Jurkat, Clone E6-1 (cell line): Measurements from ENCODE around the gene SLMAP.

ENCODE experiments used
- DNase-seq: peaks from one replicate; pipeline ENCODE4 v3.0.0-alpha.2; 2011; ENCODE audit warnings: low read depth, low spot score
- H3K4me3 ChIP-seq: 2 replicates; pipeline ENCODE4 v1.5.1; 2011; ENCODE audit warnings: mild to moderate bottlenecking, low read length, control low read depth, moderate library complexity

Gene SLMAP

DNA sequence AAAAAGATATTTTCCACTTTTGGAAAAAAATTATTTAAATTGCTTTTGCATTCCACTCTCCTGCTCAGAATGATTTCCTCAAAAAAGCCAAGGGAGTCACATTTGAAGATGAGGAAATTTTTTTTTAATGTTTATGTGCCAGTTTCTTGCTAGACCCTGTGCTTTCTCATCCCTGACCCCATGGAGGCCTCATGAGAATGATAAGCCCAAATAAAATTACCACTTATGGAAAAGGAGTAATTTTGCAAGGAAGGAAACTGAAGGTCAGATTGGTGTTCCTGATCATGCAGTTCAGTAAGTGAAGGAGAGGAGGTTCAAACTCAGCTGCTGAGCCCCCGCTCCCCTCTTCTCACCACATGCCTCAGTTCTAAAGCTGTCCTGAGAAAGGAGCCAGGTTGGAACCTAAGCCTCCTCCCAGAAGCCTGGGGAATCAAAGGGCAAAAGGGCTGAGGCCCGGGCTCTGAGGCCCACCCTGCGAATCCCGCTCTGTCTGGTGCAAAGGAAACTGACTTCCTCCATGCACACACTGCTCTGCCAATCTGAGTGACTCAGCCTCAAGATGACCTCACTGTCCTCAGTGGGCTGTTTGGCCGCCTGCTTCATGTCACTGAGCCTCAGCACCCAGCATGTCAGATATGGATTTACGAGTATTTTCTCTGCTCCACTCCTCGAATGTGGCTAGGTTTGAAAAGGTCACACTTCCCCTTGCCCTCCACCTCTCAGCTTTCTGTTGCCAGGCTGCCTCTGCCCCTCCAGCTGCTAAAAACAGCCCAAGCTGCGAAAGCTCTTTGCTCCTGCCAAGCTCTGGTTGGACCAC, 195.2 kb downstream of the SLMAP start:
- H3K4me3 ChIP-seq, result no peak overlapping the region
- no peak for DNase-seq

DNA sequence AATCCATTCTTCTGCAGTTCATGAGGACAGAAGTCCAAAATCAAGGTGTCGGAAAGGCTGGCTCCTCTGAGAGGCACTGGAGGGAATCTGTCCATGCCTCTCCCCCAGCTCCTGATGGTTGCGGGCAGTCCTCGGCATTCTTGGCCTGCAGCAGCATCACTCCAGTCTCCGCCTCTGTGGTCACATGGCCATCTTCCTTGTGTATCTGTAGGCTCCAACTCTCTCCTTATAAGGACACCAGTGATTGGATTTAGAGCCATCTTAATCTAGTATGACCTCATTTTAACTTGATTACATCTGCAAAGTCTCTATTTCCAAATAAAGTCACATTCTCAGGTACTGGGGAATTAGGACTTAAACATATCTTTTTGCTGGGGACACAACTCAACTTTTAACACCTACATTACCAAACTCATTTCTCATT, 196.1 kb downstream of the SLMAP start:
- no peak for DNase-seq

DNA sequence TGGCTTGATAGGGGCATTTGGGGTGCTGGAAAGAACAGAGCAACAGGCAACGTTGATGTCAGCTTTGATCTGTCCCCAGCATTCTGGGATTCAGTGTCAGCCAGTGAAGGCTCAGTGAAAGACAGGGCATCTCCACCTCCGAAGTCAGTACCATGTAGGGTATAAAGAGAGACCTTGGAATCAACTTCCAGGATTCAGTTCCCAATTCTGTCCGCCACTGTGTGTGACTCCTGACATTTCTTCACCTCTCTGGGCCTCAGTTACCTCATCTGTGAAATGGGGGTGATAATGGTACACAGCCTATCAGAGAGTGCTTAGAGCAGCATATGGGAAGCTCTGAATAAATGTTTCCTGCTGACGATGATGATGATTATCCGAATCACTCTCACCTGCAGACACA, 196.5 kb downstream of the SLMAP start:
- H3K4me3 ChIP-seq, result no peak overlapping the region
- no peak for DNase-seq

More for the DNA sequence above, 196.1 kb downstream of the SLMAP start:
- no peak overlapping the region for H3K4me3 ChIP-seq

DNA sequence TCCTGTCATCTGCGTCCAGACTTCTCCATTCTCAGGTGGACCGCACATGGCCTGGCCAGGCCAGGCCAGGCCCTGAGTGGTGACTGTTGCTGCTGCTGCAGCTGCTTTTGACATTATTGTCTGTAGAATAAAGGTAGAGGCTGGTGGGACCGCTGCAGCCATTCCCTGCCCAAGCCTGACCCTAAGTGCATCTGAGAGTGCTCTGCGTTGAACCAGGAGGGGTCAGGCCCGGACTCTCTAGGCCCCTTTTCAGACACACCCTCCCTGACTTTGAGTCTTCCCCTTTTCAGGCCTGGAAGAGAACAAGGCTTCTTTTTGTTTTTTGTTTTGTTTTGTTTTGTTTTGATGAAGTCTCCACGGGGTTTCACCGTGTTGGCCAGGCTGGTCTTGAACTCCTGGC, 197.5 kb downstream of the SLMAP start:
- no peak for DNase-seq
- H3K4me3 ChIP-seq, result no peak overlapping the region

DNA sequence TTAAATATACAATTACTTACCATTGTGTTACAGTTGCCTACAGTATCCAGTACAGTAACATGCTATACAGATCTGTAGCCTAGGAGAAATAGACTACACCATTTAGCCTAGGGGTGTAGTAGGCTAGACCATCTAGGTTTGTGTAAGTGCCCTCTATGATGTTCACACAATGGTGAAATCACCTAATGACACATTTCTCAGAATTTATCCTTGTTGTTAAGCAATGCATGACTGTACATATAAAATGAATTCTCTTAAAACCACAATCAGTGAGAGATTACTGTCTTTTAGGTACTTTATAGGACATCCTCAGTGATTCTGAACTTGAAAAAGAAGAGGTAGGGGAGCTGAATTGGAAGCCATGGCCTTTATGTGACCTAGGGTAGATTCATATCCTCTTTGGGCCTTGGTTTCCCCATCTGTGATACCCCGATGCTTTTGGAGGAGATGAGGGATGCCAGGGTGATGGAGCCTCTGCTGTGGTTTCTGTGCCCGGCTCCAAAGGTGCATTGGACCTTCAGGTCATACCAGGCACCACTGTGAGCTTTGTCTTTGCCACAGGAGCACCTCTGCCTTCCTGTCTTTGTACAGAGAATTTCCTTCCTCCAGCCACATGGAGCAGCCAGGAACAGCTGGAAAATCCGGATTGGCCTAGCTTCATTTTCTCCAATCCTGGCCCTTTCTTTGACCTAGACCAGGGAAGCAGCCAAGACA, 200.2 kb downstream of the SLMAP start:
- DNase-seq, result no peak
- no peak overlapping the region for H3K4me3 ChIP-seq

DNA sequence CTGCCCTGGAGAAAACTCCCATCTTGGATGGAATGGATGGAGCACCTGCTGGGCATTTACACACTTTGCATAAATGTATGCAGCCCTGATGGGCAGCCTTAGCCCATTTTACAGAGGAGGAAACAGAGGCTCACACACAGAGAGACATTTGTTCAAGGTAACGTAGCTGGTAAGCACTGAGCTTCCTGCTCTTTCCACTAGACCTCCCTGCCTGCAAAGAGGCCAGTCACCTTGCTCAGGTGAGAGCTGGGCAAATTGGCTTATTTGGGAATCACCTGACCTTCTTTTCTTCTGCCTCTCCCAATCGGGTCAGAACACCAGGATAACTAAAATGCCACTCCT, 200.7 kb downstream of the SLMAP start:
- H3K4me3 ChIP-seq, result no peak overlapping the region
- DNase-seq, result no peak

DNA sequence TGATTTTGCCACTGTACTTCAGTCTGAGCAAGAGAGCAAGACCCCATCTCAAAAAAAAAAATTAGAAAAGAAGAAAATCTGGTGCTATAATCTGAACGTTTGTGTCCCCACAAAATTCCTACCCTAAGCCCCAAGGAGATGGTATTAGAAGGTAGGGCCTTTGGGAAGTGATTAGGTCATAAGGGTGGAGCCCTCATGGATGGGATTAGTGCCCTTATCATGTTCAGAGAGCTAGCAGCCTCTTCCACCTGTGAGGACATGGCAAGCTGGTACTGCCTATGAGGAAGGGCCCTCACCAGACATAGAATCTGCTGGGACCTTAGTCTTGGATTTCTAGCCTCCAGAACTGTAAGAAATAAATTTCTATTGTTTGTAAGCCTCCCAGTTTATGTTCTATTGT, 201.7 kb downstream of the SLMAP start:
- no peak for DNase-seq
- no peak overlapping the region for H3K4me3 ChIP-seq

DNA sequence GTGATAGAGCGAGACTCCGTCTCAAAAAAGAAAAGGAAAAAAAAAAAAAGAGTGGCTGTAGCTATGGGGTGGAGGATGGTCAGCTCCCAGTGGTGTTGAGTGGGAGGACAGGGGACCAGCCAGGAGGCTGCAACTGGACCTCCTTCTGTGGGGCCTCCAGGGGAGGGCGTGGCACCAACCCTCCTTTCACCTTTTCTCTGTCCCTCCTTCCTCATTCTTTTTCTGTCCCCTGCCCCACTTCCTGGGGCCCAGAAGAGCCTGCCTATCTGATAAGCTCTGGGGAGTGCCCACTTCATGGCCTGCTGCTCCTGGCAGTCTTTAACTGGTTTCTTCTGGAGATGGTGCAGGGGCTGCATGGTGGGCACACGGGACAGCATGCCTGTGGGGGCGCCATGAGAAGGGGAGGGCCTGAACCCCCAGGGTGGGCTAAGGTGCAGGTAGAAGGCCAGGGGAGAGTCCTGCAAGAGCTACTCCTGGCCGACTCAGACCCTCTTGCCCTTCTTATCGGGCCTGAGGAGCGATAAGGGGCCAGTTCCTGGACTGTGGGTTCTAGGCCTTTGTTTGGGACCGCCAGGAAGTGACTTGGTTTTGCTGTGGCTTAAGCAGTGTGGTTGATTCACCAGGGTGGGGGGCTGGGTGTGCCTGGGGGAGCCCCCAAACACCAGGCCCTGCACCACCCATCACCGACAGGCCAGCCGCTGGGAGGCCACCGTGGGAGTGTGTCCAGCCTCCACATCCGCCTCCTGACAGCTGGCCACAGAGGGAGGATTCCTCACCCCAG, 202.7 kb downstream of the SLMAP start:
- no peak overlapping the region for H3K4me3 ChIP-seq
- DNase-seq, result no peak

DNA sequence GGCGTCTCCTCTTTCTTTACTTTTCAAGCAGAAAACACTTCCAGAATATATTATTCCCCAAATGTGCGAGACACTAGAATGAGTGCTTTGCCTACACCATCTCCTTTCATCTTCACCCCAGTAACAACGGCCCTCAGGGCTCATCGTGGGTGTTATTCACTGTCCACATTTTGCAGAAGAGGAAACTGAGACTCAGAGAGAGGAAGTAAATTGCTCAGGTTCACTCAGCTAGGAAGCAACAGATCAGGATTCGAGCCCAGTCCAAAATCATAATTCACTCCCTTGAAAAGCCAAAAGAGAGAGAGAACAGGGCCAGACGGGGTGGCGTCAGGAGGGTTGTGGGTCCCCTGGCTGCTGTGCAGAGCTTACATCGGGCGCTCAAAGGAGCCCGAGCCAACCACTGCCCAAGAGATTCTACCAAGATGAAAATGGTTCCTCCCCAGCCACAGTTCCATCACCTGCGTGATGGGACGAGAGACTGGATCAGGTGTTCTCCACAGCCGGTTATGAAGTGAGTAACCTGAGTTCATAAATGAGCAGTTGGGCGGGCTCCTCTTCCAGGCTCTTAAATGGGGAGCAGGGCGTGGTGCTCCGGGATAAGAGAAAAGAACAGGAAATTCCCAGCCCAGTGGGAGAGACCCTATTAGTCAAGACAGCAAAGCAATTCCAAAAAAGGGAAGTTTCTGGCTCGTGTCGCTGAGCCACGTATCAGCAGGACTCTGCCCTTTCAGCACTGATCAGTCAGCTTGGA, 203.5 kb downstream of the SLMAP start:
- DNase-seq, result no peak
- H3K4me3 ChIP-seq, result no peak overlapping the region

DNA sequence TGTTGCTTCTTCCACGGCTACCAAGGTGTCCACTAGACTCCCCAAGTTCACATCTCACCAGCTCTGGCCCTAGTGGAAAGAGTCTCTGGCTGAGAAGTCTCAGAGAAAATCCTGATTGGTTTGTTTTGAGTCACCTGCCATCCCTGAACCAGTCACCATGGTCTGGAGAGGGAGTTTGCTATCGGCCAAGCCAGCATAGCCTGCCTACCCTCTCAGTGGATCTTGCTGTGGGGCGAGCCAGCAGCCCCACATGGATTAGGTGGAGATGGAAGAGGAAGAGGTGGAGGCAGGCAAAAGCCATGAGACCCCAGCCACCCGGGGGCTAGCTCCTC, 204.0 kb downstream of the SLMAP start:
- DNase-seq, result no peak
- H3K4me3 ChIP-seq, result no peak overlapping the region

DNA sequence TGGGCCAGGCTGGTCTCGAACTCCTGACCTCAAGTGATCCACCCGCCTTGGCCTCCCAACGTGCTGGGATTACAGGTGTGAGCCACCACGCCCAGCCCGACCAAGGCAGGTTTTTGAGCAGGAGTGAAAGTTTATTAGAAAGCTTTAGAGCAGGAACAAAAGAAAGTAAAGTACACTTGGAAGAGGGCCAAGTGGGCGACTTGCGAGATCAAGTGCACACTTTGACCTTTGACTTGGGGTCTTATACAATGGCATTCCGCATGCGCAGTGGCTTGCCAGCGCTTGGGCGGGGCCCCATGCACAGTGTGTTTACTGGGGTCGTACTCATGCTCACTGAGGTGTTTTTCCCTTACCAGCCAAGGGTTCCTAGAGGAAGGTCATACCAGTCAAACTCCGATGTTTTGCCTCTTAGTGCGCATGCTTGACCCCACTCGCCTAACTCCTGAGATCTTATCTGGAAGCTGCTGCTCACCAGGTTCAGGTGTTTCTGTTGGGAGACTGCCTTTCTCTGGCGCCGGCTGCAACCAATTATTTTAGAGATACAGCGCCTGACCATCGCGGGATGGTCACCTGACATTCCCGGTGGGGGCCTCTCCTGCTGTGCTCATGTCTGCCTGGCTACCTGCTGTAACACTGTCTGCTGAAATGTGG, 205.2 kb downstream of the SLMAP start:
- DNase-seq, result no peak
- no peak overlapping the region for H3K4me3 ChIP-seq

DNA sequence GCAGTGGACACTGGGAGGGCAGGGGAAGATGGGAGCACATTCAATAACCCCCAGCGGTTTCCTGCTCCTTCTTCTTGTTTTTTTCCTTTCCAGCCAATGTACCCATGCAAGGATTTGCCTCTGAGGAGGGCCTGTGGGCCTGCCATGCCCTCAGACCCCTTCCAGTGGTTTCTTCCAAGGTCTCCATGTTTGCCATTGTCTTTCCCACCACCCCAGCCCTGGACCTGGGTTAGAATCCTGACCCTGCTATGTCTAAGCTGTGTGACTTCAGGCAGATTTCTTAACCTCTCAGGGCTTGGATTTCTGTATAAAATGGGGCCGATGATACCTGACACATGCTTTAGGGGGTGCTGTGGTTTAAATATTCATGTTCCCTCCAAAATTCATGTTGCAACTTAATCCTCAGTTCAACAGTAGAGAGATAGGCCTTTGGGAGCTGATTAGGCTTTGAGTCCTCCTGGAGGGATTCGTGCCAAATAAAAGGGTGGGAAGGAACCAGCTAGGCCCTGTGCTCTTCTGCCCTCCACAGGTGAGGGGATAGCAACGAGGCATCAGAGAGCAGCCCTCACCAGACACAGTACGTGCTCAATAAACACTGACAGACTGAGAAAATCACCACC, 205.8 kb downstream of the SLMAP start:
- H3K4me3 ChIP-seq, result no peak overlapping the region
- DNase-seq, result peak; percentile 58

DNA sequence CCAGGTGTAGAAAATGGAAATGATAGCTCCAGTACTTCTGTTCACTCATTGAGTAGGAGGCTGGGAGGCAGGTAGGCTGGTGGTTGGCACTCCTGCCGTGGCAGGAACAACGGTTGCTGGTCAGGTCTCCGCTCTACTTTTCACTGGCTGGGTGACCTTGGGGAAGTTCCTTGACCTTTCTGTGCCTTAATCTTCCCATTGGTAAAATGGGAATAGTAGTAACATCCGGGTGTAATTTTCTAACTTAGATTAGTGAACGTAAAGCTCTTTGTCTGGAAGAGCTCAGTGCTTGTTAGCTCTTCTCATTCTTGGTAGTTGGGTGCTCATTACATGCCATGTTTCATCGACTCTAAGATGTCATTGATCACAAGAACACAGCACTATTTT, 206.3 kb downstream of the SLMAP start:
- no peak for DNase-seq
- no peak overlapping the region for H3K4me3 ChIP-seq

DNA sequence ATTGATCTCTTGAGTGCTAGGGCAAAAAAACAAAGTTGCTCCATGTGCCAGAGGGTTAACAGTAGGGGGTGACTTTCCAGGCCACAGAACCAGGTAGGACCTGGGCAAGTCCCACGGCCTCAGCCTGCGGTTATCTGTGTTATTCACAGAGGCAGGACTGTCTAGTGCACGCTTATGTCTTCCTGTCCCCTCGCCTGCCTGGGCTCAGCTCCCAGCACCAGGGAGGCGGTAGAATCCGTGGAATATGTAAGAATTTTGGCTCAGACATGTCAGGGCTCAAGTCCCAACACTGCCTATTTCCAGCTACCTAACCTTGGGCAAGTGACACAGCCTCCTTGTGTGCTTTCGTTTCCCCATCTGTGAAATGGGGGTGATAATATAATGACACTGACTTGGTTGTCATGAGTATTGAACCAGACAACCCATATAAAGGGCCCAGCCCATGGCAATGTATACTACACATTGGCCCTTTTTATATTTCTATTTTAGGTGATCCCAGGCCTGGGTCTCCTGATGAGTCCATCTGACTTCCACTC, 207.8 kb downstream of the SLMAP start:
- no peak overlapping the region for H3K4me3 ChIP-seq
- no peak for DNase-seq

DNA sequence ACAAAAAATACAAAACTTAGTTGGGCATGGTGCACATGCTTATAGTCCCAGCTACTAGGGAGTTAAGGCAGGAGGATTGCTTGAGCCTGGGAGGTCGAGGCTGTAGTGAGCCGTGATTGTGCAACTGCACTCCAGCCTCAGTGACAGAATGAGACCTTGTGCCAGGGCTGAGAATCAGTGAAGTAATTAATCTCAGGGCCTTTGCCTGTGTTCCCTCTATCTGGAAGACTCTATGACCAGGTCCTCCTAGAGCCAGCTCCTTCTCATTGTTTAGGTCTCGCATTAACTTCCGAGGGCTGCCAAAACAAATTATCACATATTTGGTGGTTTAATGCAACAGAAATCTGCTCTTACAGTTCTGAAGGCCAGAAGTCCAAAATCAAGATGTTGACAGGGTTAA, 210.7 kb downstream of the SLMAP start:
- H3K4me3 ChIP-seq, result no peak overlapping the region
- DNase-seq, result no peak

DNA sequence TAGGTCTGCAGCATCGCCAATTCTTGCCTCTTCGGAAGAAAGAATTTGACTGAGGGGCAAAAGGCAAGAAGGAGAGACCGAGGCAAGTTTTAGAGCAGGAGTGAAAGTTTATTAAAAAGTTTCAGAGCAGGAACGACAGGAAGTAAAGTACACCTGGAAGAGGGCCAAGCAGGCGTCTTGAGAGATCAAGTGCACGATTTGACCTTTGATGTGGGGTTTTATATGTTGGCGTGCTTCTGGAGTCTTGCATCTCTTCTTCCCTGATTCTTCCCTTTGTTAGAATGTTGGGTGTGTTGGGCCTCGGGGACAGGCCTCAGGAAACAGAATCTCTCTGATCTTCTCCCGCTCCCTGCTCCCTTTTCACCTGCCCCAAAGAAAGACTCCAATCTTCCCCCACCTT, 211.5 kb downstream of the SLMAP start:
- H3K4me3 ChIP-seq, result peak overlapping the region; percentile 16
- DNase-seq, result peak; percentile 96

DNA sequence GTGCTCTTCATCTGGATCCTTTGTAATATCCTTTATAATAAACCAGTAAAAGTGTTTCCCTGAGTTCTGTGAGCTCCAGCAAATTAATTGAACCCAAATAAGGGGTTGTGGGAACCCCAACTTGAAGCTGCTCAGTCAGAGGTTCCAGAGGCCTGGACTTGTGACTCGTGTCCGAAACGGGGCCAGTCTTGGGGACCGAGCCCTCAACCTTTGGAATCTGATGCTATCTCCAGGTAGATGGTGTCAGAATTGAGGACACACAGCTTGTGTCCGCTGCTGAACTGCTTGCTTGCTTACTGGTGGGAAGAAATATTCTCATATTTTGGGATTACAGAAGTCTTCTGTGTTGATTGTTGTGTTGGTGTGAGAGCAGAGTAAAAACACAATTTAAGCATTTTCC, 212.4 kb downstream of the SLMAP start:
- H3K4me3 ChIP-seq, result no peak overlapping the region
- no peak for DNase-seq

DNA sequence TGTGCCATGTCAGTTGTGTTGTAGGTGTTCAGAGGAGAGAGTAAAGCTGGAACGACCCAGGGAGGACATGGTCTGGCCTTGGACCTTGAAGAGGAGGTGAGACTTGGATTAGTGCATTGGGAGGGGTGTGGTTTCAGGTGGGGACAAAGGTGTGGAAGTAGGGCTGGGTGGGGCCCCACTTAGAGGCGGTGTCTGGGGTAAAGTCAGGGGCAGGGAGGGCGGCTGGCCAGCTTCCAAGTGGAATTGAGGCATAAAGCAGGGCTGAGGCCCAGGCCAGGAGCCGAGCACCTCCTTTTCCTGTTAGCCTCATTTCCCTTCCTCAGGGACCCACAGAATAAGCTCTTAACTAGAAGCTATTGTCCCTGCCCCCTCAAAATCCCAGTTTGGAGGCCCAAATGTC, 215.9 kb downstream of the SLMAP start:
- no peak overlapping the region for H3K4me3 ChIP-seq
- no peak for DNase-seq
